ENCODE measurements around the gene MRPL58. TPM values are rescaled to one million over a fixed set of nuclear protein-coding genes. Genes with fewer than 3 reads are reported as not detected.
A peak's percentile ranks its signal among the peaks of the same experiment; 100 is the strongest.
"Not testable (repeated sequence)": the region's sequence is repeated elsewhere in the genome, so short reads cannot be mapped to it uniquely, and the experiment has no call there.

The MRPL58 gene
- total RNA-seq, 1 experiment from 2014 or later, result 195 TPM

GRCh38 chr17:75024686-75025397, 12.4 kb downstream of the MRPL58 start:
- TF ChIP-seq EZH2 (IDR thresholded peaks at IDR 0.05; ENCODE audit: low read length, unreplicated experiment) (no peak), CTCF (conservative IDR thresholded peaks at IDR 0.05; ENCODE audit: low read depth, low read length) (no peak), EZH2phosphoT487 (IDR thresholded peaks at IDR 0.05; ENCODE audit: borderline replicate concordance, low read length) (no peak)
- H3K36me3 ChIP-seq (ENCODE audit: low read depth, low read length), result peaks cover 24% of the 10 kb centered on the region
- no peaks in the 10 kb centered on the region for H3K9me2 ChIP-seq (replicated peaks; ENCODE audit: low read length)
- ChIA-PET CTCF (interaction anchor here (0.9 to 1.8 kb wide), 2 partner anchors 10 to 12 kb away, joined by 3 to 10 read pairs; partner anchors contain the start of gene MRPL58), POLR2A (ENCODE audit: unreplicated experiment) (no interaction called here)
- intact Hi-C loops (cut with micrococcal nuclease), result loop anchor here (1.0 kb wide), 2 partner anchors 7 to 12 kb away; no protein-coding TSS in a partner anchor
- TSS peak; percentile 55 for BruUV-seq (replicated peaks)
- H3K27ac ChIP-seq (ENCODE audit: low read length), result peak overlapping the region; percentile 49
- H3K79me2 ChIP-seq (ENCODE audit: low read length), result no peaks in the 10 kb centered on the region
- peaks cover 14% of the 10 kb centered on the region for H3K4me1 ChIP-seq (ENCODE audit: insufficient read depth, low read length)
- H3K9ac ChIP-seq (ENCODE audit: low read length), result no peak overlapping the region
- ATAC-seq (peak; percentile 95), DNase-seq (peak; percentile 51)
- H3K4me3 ChIP-seq (ENCODE audit: low read length), result no peak overlapping the region
- H3K9me3 ChIP-seq (ENCODE audit: low read length), result no peaks in the 10 kb centered on the region
- H3F3A ChIP-seq (ENCODE audit: low read length, unreplicated experiment), result no peaks in the 10 kb centered on the region
- H4K20me1 ChIP-seq (ENCODE audit: low read length), result no peaks in the 10 kb centered on the region
- H3K27me3 ChIP-seq (ENCODE audit: low read length), result no peaks in the 10 kb centered on the region
- peak overlapping the region; percentile 34 for H3K4me2 ChIP-seq (ENCODE audit: low read length)
- no peak overlapping the region for H2AFZ ChIP-seq (ENCODE audit: low read length)

- TSS peak; percentile 43 for BruUV-seq (replicated peaks)
- H3K27ac ChIP-seq (ENCODE audit: low read length); DNase-seq; H3K4me2 ChIP-seq (ENCODE audit: low read length); intact Hi-C loops (cut with micrococcal nuclease); ATAC-seq; H3K9me2 ChIP-seq (replicated peaks; ENCODE audit: low read length); H2AFZ ChIP-seq (ENCODE audit: low read length); H4K20me1 ChIP-seq (ENCODE audit: low read length); H3K4me3 ChIP-seq (ENCODE audit: low read length); CTCF ChIA-PET; H3K79me2 ChIP-seq (ENCODE audit: low read length); H3K9ac ChIP-seq (ENCODE audit: low read length); H3K27me3 ChIP-seq (ENCODE audit: low read length); H3K9me3 ChIP-seq (ENCODE audit: low read length); H3F3A ChIP-seq (ENCODE audit: low read length, unreplicated experiment); POLR2A ChIA-PET (ENCODE audit: unreplicated experiment): not testable (repeated sequence)
- H3K36me3 ChIP-seq (ENCODE audit: low read depth, low read length), result peaks cover 20% of the 10 kb centered on the region
- peaks cover 14% of the 10 kb centered on the region for H3K4me1 ChIP-seq (ENCODE audit: insufficient read depth, low read length)
Measured at GRCh38 chr17:75025398-75025734, 12.9 kb downstream of the MRPL58 start.

- H3K9ac ChIP-seq (ENCODE audit: low read length); H3K36me3 ChIP-seq (ENCODE audit: low read depth, low read length); POLR2A ChIA-PET (ENCODE audit: unreplicated experiment); H2AFZ ChIP-seq (ENCODE audit: low read length); H3K9me3 ChIP-seq (ENCODE audit: low read length); H3F3A ChIP-seq (ENCODE audit: low read length, unreplicated experiment); BruUV-seq (replicated peaks); intact Hi-C loops (cut with micrococcal nuclease); H3K27ac ChIP-seq (ENCODE audit: low read length); H3K27me3 ChIP-seq (ENCODE audit: low read length); H4K20me1 ChIP-seq (ENCODE audit: low read length); H3K4me3 ChIP-seq (ENCODE audit: low read length); ATAC-seq; H3K9me2 ChIP-seq (replicated peaks; ENCODE audit: low read length); H3K4me2 ChIP-seq (ENCODE audit: low read length); CTCF ChIA-PET; H3K79me2 ChIP-seq (ENCODE audit: low read length): not testable (repeated sequence)
- peak; percentile 38 for DNase-seq
- H3K4me1 ChIP-seq (ENCODE audit: insufficient read depth, low read length), result peaks cover 14% of the 10 kb centered on the region
Measured at GRCh38 chr17:75026650-75027049, 14.2 kb downstream of the MRPL58 start.

GRCh38 chr17:75030161-75030560, 17.7 kb downstream of the MRPL58 start:
- ChIA-PET CTCF (no interaction called here), POLR2A (ENCODE audit: unreplicated experiment) (no interaction called here)
- intact Hi-C loops (cut with micrococcal nuclease), result loop anchor here (10.0 kb wide), 1 partner anchor 175 kb away; the partner anchor contains the start of gene NUP85
- ATAC-seq (no peak), DNase-seq (no peak)
- H3K27me3 ChIP-seq (ENCODE audit: low read length), result no peaks in the 10 kb centered on the region
- H3K4me3 ChIP-seq (ENCODE audit: low read length), result no peak overlapping the region
- no peaks in the 10 kb centered on the region for H3K9me2 ChIP-seq (replicated peaks; ENCODE audit: low read length)
- no peaks in the 10 kb centered on the region for H3K9me3 ChIP-seq (ENCODE audit: low read length)
- H3K79me2 ChIP-seq (ENCODE audit: low read length), result no peaks in the 10 kb centered on the region
- H3K4me2 ChIP-seq (ENCODE audit: low read length), result no peak overlapping the region
- H3K27ac ChIP-seq (ENCODE audit: low read length), result no peak overlapping the region
- H4K20me1 ChIP-seq (ENCODE audit: low read length), result no peaks in the 10 kb centered on the region
- H3K4me1 ChIP-seq (ENCODE audit: insufficient read depth, low read length), result peaks cover 12% of the 10 kb centered on the region; the same call in 1 of the 2 replicates
- TF ChIP-seq CTCF (conservative IDR thresholded peaks at IDR 0.05; ENCODE audit: low read depth, low read length) (no peak), EZH2 (IDR thresholded peaks at IDR 0.05; ENCODE audit: low read length, unreplicated experiment) (no peak), EZH2phosphoT487 (IDR thresholded peaks at IDR 0.05; ENCODE audit: borderline replicate concordance, low read length) (no peak)
- no TSS peak for BruUV-seq (replicated peaks)
- H3F3A ChIP-seq (ENCODE audit: low read length, unreplicated experiment), result no peaks in the 10 kb centered on the region
- H3K9ac ChIP-seq (ENCODE audit: low read length), result no peak overlapping the region
- no peak overlapping the region for H2AFZ ChIP-seq (ENCODE audit: low read length)
- H3K36me3 ChIP-seq (ENCODE audit: low read depth, low read length), result no peaks in the 10 kb centered on the region

Measured in PC-3 (cell line).